GM12892 (cell line): Measurements from ENCODE around the gene PRKAG2.
"Not testable (repeated sequence)": the region's sequence is repeated elsewhere in the genome, so short reads cannot be mapped to it uniquely, and the experiment has no call there.

Experiments
- POLR2A ChIP-seq: IDR thresholded peaks from 2 replicates; pipeline ENCODE4 v1.6.1; 2011; ENCODE audit warnings: low read depth, low read length, control low read depth
- POLR2AphosphoS5 ChIP-seq: IDR thresholded peaks from 2 replicates; pipeline ENCODE4 v1.6.1; 2011; ENCODE audit warnings: low read depth, low read length, control low read depth
- TAF1 ChIP-seq: IDR thresholded peaks from 2 replicates; pipeline ENCODE4 v1.6.1; 2011; ENCODE audit warnings: low read depth, mild to moderate bottlenecking, control low read depth, low read length, borderline replicate concordance

DNA sequence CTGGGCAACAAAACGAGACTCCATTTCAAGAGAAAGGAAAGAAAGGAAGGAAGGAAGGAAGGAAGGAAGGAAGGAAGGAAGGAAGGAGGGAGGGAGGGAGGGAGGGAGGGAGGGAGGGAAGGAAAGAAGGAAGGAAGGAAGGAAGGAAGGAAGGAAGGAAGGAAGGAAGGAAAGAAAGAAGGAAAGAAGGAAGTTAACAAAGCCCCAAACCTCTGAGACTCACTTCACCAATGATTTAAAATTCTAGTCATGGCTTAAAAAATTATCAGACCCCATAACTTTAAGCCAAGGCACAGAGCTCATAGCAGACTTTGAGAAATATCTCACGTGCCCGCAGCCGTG lies 94.7 kb downstream of the PRKAG2 start:
- not testable (repeated sequence) for TF ChIP-seq POLR2AphosphoS5, POLR2A, TAF1
